Frontal cortex (tissue), 4 donors: Measurements from ENCODE around the gene SLC5A2. TPM values are rescaled to one million over a fixed set of nuclear protein-coding genes. Genes with fewer than 3 reads are reported as not detected.

Experiments used
- DNase-seq, 2 donors: peaks; one replicate each; pipeline ENCODE4 v3.0.0; 2012; ENCODE audit warnings: low spot score in 2 of 2
- FAIRE-seq: peaks from 2 replicates; lab custom pipeline; 2012; peaks lifted over from hg19 to GRCh38; lab: Jason Lieb, UNC
- total RNA-seq: library from RNA; depleted of rRNA; stranded (reverse); fragments of >200 nt; gene quantifications from one replicate; pipeline ENCODE4 v1.2.3, GENCODE V29; 2014
- donor health status: control.
- donor health status: control.
- donor health status: control.

SLC5A2 gene
- total RNA-seq, 1 donor from 2014 or later: 1.2 TPM

DNA sequence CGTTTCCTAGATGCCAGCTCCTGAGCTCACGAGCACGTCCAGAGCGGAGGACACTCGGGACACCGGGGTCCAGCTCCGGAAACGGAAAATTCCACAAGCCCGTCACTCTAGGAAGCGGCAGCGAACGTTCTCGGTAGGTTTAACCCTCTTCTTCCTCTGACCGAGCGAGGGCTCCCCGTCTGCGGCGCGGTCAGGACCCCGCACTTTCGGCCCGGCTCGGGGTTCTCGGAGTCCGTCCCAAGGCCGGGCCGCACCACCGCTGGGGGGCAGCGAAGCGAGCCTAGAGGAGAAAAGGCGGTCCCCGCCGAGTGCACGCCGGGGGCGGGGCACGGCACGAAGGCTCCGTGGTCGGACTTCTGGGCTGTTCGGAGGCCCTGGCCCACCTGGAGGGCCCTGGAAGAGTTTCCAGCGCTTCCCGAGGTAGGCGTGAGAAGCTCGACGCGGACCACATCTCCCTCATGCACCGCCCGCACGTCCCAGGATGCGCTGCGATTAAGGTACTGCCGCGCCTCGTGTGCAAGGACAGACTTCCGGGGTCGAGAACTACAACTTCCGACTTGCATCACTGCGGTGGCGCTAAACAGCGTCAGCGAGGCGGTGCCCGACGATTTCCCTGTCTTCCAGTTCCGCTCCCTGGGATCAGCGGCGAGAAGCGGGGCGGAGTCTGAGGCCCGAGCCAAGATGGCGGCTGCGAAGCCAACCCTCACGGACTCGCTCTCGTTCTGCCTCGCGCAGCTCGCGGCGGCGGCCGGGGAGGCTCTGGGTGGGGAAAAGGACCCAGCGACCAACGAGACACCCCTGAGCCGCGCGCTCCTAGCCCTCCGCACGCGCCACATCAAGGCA is 23.9 kb upstream of the SLC5A2 start, which contains the start of gene ARMC5:
Gene ARMC5 (plus strand): TSS at position 658 of the 843 bp plus-strand sequence. CDS start 24 bp downstream, at position 682.
- peak; percentile 92 to 96 for DNase-seq
- FAIRE-seq: no peak

DNA sequence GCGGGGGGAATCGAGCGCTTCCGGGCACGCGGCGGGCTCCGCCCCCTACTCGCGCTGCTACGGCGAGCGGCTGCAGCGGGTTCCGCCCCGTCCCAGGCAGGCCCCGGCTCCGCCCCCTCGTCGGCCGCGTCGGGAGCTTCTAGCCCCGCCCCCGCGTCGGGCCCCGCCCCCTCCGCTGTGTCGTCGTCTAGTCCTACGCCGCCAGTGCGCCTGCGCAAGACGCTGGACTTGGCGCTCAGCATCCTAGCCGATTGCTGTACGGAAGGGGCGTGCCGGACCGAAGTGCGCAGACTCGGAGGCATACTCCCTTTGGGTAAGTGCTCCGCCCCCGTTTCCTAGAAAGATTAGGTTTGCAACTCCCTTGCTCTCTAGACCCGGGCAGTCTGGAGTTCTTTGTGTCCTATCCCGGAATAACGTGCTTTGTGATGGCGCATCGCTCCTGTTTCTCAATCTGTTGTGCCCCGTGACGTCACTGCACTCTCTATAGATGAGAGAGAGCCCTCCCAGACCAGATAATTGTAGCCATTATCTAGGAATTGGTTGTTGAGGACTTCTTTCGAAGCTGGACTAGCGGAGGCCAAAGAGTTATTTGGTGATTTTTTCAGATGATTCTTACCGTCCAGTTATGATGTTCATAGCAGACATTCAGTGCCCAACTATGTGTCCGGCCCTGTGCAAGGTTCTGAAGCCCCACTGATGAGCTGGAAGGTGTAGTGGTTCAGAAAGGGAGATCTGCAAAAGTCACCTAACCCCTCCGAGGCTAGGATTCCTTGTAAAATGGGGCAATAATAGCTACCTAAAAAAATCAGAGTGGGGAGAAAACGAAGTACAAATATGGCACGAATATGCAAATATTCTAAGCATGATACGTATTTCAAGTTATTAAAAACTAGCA is 23.0 kb upstream of the SLC5A2 start:
- no peak for FAIRE-seq
- peak; percentile 96 to 98 for DNase-seq

- no peak for FAIRE-seq
- peak in 1 of 2 donors; percentile 40 for DNase-seq
These were observed 22.3 kb upstream of the SLC5A2 start for GRCh38 chr16:31460582-31461002.

GRCh38 chr16:31461201-31461920 is 21.6 kb upstream of the SLC5A2 start:
- DNase-seq: no peak
- no peak for FAIRE-seq

DNA sequence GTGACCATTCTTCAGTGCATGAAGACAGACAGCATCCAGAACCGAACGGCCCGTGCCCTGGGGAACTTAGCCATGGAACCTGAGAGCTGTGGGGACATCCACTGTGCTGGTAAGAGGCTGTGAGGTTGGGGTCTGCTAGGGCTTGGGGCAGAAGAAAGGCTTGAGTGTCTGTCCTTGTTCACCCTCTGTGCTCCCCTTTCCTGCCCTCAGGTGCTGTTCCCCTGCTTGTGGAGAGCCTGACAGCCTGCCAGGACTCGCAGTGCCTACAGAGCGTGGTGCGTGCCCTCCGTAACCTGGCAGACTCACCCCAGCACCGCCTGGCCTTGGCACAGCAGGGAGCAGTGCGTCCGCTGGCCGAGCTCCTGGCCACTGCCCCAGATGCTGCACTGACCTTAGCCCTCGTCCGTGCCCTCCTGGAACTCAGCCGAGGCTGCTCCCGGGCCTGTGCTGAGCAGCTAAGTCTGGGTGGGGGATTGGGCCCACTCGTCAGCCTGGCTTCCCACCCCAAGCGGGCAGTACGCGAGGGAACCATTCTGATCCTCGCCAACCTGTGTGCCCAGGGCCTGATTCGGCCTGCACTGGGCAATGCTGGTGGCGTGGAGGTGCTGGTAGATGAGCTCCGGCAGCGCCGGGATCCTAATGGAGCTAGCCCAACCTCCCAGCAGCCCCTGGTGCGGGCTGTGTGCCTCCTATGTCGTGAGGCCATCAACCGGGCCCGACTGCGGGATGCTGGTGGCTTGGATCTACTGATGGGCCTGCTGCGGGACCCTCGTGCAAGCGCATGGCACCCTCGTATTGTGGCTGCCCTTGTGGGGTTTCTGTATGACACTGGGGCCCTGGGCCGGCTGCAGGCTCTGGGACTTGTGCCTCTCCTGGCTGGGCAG is 20.8 kb upstream of the SLC5A2 start:
- DNase-seq: no peak
- no peak for FAIRE-seq

GRCh38 chr16:31464348-31464769 is 18.6 kb upstream of the SLC5A2 start:
- FAIRE-seq: no peak
- DNase-seq: no peak

DNA sequence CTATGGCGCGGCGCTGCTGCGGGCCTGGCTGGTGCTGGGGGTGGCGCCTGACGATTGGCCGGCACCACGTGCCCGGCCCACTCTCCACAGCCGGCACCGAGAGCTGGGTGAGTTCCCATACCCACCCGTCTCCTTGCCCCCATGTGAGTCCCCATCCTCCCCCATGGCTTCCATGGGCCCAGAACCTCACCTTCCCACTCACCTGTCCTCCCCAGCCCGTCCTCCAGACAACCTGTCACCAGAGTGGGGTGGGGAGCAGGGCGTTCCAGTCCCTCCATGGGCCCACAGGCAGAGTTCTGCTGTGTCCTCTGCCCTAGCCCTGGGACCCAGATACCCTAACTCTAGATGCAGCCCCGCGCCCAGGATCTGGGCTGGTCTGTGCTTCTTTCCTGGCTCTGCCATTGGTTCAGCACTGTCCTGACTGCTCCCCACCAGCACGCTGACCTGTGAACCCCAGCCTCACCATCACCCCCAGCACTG is 18.1 kb upstream of the SLC5A2 start:
- DNase-seq (no peak), FAIRE-seq (no peak)

- peak in 1 of 2 donors; percentile 16 for DNase-seq
- no peak for FAIRE-seq
These were observed 17.0 kb upstream of the SLC5A2 start for GRCh38 chr16:31465788-31466370.

DNA sequence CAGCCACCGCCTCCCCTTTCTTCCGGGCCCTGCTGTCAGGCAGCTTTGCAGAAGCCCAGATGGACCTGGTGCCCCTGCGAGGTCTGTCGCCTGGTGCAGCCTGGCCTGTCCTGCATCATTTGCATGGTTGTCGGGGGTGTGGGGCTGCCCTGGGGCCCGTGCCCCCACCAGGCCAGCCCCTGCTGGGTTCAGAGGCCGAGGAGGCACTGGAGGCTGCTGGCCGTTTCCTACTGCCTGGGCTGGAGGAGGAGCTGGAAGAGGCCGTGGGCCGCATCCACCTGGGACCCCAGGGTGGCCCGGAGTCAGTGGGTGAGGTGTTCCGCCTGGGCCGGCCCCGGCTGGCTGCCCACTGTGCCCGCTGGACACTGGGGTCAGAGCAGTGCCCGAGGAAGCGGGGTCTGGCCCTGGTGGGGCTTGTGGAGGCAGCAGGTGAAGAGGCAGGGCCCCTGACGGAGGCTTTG is 16.5 kb upstream of the SLC5A2 start:
- peak in 1 of 2 donors; percentile 17 for DNase-seq
- FAIRE-seq: no peak

- FAIRE-seq (no peak), DNase-seq (peak in 1 of 2 donors; percentile 37)
These were observed 15.7 kb upstream of the SLC5A2 start for GRCh38 chr16:31467151-31467773.

GRCh38 chr16:31467858-31468257 is 15.1 kb upstream of the SLC5A2 start:
- no peak for DNase-seq
- no peak for FAIRE-seq

DNA sequence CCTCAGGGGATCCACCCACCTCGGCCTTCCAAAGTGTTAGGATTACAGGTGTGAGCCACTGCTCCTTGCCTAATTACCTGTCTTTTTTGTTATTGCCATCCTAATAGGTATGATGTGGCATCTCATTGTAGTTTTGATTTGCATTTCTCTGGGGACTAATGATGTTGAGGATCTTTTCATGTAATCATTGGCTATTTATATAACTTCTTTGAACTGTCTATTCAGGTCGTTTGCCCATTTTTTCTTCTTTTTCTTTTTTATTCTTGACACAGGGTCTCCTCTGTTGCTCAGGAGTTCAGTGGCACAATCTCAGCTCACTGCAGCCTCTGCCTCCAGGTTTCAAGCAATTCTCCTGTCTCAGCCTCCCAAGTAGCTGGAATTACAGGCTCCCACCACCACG is 12.3 kb upstream of the SLC5A2 start:
- DNase-seq (no peak), FAIRE-seq (no peak)

GRCh38 chr16:31471241-31471874 is 11.6 kb upstream of the SLC5A2 start:
- FAIRE-seq (no peak), DNase-seq (no peak)

GRCh38 chr16:31471875-31472708 is 10.8 kb upstream of the SLC5A2 start, which contains the start of gene TGFB1I1:
TGFB1I1 (plus strand) TSS chr16:31472152; CDS start chr16:31472189, 37 bp downstream.
- no peak for FAIRE-seq
- DNase-seq: peak; percentile 60 to 69

GRCh38 chr16:31472709-31473203 is 10.2 kb upstream of the SLC5A2 start:
- DNase-seq (peak; percentile 63 to 77), FAIRE-seq (no peak)

- FAIRE-seq (no peak), DNase-seq (no peak)
These were observed 9.5 kb upstream of the SLC5A2 start for GRCh38 chr16:31473264-31473984.
